GM19025 (cell line): Measurements from ENCODE around the gene DNAJC7.
A peak's percentile ranks its signal among the peaks of the same experiment; 100 is the strongest.

Experiments used
- ATAC-seq: cut with Tn5 transposase; IDR thresholded peaks from one replicate; pipeline ENCODE4 v1.9.1; 2021; ENCODE audit warnings: mild to moderate bottlenecking, low read depth, moderate library complexity; ENCODE audit not compliant: unreplicated experiment

Gene DNAJC7

GRCh38 chr17:42016941-42017865, at the start of gene DNAJC7:
TSS of gene DNAJC7 (minus strand) at chr17:42017439. CDS start at chr17:42017416, 23 bp downstream.
- ATAC-seq = peak; percentile 75

DNA sequence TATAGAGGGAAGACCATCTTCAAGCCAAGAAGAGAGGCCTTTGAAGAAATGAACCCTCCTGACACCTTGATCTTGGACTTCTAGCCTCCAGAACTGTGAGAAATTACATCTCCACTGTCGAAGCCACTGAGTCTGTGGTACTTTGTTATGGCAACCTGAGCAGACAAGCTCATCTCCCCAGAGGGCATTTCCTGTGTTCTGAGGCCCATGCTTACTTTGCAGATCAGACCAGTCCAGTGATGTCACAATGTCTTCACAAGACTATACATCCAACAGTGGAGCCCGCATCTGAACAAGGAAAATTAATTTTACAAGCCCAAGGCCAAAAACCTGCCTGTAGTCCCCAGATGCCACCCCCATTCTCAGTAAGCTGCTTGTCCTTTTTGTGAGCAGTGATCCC, 48.0 kb upstream of the DNAJC7 start:
- no peak for ATAC-seq

GRCh38 chr17:42062681-42063080, 45.4 kb upstream of the DNAJC7 start:
- no peak for ATAC-seq

GRCh38 chr17:42061646-42062487, 44.6 kb upstream of the DNAJC7 start:
- ATAC-seq = no peak

DNA sequence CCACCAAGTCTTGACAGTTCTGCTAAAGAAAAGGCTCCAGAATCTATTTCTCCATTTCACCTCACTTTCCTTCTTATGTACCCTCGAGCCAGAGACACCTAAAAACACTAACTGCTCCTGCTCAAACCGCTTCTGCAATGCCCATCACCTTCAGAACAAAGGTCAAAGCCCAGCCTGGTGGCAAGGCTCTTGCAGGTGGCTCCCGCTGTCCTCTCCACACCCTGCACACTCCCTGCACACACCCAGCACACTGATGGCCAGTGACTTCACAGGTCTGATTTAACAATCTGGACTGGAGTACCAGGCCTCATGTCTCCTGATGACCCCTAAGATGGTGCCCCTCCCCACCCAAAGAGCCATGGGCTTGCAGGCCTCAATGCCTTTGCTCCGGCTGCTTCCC, 43.0 kb upstream of the DNAJC7 start:
- no peak for ATAC-seq

DNA sequence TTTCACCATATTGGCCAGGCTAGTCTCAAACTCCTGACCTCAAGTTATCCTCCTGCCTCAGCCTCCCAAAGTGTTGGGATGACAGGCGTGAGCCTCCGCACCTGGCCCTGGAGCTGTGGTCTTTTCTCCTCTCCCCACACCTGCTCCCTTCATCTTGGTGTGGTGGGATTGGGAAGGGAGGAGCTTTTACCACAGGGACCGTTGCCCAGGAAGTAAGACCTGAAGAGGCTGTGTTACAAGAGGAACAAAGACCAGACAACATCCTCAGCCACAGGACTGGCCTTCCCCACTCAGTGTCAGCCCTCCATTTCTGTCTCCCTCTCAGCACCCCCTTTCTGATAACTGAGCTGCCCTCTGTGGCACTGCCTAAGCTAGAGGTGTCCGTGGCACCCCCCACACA, 42.6 kb upstream of the DNAJC7 start:
- no peak for ATAC-seq

DNA sequence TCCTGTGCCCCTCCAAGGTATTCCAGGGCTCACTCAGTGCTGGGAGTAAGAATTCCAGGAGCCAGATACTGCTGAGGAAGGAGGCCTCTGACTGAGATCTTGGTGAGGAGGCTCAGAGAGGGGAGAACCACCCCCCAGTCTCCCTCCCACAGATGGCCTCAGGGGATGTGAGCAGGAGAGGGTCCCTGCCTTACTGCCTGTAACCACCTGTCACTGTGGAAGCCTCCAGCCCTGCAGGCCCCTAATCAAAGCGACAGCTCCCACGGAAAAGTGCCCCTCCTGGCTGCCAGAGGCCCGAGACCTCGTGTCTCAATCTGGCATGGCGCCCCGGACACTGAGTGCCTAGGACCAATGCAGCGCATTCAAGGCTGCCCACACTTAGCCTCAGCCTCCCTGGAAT, 40.8 kb upstream of the DNAJC7 start:
- ATAC-seq = no peak

DNA sequence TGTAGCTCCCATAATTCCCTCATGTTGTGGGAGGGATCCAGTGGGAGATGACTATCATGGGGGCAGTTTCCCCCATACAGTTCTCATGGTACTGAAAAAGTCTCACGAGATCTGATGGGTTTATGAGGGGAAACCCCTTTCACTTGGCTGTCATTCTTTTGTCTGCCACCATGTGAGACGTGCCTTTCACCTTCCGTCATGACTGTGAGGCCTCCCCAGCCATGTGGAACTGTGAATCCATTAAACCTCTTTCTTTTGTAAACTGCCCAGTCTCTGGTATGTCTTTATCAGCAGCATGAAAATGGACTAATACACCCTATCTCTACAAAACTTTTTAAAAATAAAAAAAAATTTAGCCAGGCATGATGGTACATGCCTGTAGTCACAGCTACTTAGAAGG, 39.4 kb upstream of the DNAJC7 start:
- no peak for ATAC-seq

DNA sequence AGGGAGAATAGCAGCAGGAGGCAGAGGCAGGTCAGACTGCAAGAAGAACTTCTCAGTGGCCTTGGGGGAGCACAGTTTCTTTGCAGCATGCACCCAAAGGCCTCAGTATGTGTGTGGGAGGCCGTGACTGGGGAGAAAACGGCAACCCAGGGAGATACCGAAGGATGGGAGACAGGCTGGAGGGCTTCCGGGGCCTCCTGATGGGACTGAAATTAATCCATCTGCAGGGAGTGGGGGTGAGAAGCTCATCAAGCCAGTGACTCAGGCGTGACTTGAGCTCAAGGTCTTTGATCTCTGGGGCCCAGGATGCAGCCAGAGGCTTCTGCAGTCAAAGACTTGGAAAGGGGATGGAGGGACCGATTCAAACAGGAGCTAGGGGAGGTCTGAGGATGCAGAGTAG, 38.3 kb upstream of the DNAJC7 start:
- no peak for ATAC-seq

- ATAC-seq = no peak
These were observed 37.8 kb upstream of the DNAJC7 start for GRCh38 chr17:42055027-42055426.

DNA sequence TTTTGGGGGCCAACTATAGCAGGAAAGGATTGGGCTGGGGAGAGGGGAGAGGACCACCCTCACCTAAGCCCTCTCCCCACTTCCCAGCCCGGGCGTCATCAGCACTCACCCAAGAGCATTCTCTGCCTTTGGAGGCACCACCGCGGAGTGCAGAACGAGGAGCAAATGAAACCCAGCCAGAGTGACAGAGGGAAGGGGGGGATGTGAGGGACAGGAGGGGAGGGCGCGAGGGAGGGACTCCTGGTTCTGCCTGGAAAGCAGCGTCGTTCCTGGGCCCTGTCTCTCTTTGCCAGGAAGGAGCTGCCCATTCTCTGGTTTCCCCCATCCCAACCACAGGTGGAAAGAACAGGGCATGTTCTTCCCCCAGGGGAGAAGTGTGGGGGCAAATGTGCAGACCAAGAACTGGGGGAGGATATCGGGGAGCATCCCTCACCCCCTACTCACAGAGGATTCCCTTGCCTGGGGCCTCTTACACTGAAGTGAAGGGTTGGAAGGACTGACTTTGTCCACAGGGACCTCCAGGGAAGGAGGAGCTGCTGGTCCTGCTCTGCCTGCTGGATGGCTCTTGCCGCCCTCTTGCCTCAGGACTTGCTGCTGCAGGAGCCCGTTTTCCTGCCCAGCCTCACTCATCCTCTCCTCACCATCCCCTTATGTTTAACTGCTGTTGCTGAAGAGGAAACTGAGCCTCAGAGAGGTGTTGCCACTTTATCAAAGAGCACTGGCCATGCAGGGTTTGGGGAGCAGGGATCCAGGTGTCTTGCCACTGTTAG, 36.7 kb upstream of the DNAJC7 start:
- no peak for ATAC-seq

DNA sequence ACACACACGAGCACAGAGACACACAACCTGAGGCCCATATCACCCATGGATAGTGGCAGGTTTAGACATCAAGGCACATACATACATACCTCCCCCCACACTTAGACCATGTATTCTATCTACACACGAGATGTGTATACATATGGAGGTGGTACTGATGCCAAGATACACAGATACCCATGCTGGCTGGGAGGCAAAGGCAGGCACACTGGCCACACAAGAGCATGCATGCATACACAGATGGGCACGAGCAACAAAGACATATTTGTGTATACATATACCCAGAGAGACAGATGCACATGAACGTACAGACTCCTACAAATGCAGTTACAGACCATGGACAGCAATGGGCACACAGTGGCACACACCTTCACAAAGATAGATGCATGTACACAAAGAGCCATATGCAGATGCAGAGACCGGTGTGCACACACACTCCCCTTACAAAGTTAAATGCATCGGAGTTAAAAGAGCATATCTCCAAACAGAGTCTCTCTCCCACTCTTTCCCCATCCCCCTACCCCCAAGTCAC, 35.2 kb upstream of the DNAJC7 start:
- no peak for ATAC-seq

DNA sequence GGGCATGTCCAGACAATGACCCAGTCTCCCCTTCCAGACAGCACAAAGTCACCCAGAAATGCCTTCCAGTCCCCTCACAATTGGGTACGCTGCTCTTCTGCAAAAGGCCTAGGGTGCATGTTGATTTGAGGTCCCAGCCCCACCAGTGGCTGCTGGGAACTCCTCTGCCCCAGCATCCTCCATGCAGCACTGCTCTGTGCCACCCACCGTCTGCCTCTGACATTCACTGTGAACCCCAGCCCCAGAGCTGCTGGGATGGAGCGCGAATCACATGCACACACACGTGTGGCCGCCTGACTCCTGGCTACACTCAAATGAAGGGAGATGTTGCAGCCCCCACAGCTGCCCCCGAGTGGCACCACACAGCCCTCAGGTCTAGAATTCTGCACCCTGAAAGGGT, 34.4 kb upstream of the DNAJC7 start:
- ATAC-seq = no peak

GRCh38 chr17:42051013-42051400, 33.8 kb upstream of the DNAJC7 start:
- ATAC-seq = no peak

GRCh38 chr17:42050393-42051012, 33.3 kb upstream of the DNAJC7 start, which contains the start of gene C17orf113:
TSS of gene C17orf113 (minus strand) at chr17:42050601. CDS start at chr17:42043376, 7,225 bp downstream.
- ATAC-seq = peak; percentile 55

- peak; percentile 26 for ATAC-seq
These were observed 32.7 kb upstream of the DNAJC7 start for GRCh38 chr17:42049834-42050392.

DNA sequence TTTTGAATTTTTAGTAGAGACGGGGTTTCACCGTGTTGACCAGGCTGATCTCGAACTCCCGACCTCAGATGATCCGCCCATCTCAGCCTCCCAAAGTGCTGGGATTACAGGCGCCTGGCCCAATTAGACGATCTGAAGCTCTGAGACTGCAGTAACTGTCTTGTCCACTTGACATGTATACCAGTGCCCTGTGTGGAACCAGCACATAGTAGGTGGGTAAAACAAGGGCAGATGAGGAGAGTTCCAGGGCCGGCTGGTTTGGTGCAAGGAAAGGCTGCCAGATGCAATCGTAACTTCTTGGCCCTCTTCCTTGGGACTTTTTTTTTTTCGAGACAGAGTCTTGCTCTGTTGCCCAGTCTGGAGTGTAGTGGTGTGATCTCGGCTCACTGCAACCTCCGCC, 30.1 kb upstream of the DNAJC7 start:
- ATAC-seq = no peak

DNA sequence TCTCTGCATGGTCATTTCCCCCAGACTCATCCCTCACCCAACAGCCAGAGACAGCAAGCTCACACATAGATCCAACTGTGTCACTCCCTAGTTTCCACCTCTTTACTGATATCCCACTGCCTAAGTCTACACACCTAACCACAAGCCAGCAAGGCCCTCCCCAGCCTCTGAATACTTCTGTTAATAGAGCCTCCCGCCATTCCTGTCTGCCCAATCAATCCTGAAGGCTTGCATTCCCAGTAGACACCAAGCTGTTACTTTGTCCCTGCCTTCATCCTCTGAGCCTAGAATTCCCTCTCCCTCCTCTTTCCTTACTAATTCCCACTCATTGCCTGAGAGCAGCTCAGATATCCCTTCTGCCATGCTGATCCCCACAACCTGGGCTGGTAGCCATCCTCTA, 28.5 kb upstream of the DNAJC7 start:
- ATAC-seq = no peak

DNA sequence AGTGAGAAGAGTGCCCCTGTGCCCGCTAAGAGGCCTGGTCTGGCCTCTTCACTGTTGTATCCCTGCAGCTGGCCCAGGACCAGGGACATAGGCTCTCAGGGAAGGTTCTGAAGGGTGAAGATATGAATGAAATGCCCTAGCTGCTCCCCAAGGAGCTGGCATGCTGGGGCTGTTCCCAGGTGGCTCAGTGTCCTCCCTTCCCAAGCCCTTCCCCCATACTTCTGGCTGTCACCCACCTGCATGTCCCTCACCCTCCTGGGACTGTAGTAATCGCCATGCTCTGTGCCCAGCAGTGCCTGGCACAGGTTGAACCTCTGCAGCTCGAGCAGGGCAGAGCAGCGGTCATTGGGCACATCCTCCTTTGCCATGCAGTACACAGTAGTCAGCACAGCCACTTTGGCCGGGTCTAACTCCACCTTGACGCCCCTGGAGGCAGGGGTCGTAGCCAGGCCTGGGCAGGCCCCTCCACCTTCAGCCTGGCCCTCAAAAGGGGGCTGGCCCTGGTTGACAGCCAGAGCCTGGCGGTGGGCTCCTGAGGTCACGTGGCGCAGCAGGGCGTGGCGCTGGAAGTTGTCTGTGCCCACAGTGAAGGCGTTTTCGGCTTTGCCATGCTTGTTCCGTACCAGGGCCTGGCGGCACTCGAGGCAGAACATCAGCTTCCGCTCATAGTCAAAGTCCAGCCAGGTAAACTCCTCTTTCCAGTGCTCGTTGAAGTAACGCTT, 25.5 kb upstream of the DNAJC7 start:
- ATAC-seq = no peak
